CD4-positive, alpha-beta T cell treated with Interferon alpha-2 for 1 hour (primary cell): Measurements from ENCODE around the gene CENPW.

ENCODE experiments used
- DNase-seq, 2 donors: peaks; one replicate each; pipeline ENCODE4 v3.0.0-alpha.2; 2020 to 2022

CENPW gene

DNA sequence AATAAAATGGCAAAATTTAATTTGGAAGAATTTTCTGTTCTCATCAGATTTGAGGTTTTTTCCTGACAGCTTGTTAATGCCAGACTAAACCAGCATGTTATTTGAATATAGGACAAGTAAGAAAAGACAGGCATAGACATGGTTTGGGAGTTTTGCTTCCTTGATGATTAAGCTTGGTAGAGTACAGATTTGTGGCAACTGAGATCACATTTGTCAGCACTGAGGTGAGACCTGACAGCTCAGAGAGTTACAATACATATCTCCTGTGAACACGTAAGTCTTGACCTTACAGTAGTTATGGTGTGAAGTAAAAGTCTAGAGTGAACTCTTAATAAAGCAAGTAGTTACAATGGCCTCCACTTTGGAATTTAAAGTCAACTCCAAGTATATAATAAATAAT, 34.5 kb downstream of the CENPW start:
- DNase-seq, result no peak

DNA sequence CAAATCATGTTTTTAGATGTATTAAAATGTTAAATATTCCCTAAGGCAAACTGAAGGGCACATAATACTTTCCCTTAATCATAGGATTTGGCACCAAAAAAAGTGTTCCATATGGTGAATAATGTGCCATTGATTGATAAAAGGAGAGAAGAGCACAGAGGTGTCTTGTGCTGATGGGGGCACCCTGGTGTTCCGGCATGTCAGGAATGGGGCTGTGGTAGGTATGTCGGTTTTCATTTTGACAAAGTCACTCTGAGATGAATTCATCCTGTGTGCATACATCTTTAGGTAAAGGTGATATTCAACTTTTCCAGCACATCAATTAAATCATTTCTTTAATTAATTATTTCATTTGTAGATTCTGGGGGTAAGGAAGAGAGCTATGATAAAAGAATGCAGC, 36.8 kb downstream of the CENPW start:
- no peak for DNase-seq

DNA sequence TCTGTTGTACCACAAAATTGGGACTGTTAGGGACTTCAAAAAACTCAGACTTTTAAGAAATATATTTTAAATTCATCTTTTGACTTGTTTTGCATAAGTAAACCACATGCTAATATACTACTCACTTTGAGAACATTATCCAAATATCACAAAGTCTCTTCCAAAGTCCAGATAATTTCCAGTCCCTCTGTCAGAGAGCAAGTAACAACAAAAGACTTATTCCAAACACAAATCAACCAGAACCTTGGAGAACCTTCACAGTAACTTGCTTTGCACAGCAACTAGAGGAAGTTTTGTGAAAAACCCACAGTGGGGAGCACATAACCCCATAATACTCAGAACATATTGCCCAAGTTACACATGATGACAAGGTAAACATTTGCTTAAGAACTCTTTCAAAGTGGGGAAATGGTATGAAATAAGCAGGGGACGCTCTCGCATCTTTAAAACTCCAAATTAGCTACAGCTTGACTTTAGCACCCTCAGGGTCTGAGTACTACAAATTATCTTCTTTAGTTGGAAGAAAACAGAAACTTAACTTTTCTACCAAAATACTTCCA, 37.8 kb downstream of the CENPW start:
- no peak for DNase-seq

DNA sequence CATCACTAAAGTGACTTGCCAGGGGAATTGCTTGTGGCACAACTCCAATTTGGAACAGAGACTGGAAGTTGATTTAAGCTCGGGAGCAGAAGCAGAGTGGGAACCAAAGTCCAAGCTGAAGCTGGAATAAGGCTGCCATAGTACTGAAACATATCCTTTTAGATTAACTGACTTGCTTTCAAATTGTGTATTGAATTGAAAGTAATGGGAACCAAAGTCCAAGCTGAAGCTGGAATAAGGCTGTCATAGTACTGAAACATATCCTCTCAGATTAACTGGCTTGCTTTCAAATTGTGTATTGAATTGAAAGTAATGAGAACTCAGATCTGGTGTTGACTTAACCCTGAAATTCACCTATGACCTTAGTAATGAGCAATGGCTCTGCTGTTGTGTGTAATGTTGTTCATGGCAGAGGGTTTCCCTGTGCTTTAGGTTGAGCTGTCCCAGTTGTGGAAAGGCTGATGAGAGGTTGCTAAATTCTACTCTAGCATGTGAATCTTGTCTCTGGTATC, 40.2 kb downstream of the CENPW start:
- no peak for DNase-seq

- DNase-seq, result no peak
Observed at GRCh38 chr6:126381498-126381897, 41.6 kb downstream of the CENPW start.

DNA sequence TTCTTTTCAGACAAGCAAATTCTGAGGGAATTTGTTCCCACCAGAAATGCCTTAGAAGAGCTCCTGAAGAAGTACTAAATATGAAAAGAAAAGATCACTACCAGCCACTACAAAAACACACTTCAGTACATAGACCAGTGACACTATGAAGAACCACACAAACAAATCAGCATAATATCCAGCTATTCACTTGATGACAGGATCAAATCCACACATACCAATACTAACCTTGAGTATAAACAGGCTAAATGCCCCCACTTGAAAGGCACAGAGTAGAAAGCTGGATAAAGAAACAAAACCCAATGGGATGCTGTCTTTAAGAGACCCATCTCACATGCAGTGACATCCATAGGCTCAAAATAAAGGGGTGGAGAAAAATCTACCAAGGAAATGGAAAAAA, 43.3 kb downstream of the CENPW start:
- no peak for DNase-seq

DNA sequence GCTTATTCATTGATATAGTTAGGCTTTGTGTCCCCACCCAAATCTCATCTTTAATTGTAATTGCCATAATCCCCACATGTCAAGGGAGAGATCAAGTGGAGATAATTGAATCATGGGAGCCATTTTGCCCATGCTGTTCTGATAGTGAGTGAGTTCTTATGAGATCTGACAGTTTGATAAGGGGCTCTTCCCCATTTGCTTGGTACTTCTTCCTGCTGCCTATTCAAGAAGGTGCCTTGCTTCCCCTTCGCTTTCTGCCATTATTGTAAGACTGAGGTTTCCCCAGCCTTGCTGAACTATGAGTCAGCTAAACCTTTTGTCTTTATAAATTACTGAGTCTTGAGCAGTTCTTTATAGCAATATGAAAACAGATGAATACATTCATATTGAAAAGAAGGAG, 45.6 kb downstream of the CENPW start:
- no peak for DNase-seq

GRCh38 chr6:126388104-126388598, 48.2 kb downstream of the CENPW start:
- no peak for DNase-seq

GRCh38 chr6:126396131-126396530, 56.2 kb downstream of the CENPW start:
- DNase-seq, result no peak
